Panc1 (cell line): ENCODE results near the gene TUB.

Experiments used
- POLR2AphosphoS5 ChIP-seq: IDR thresholded peaks from 2 replicates; pipeline ENCODE4 v1.6.1; 2012; ENCODE audit warnings: mild to moderate bottlenecking, low read depth, low read length, moderate library complexity
- TF ChIP-seq, protein P1 (sequence below), 2 experiments: IDR thresholded peaks; 2 replicates each; pipeline ENCODE4 v1.6.1; 2011 to 2012; ENCODE audit warnings: low read depth in 2 of 2, control low read depth in 1 of 2, low read length in 1 of 2, mild to moderate bottlenecking in 1 of 2, moderate library complexity in 1 of 2; ENCODE audit not compliant: insufficient read depth in 1 of 2
- TF ChIP-seq, protein P2 (sequence below): fragments of 450-650 bp; IDR thresholded peaks from 2 replicates; pipeline ENCODE4 v1.5.1; 2017; ENCODE audit warnings: mild to moderate bottlenecking

DNA sequence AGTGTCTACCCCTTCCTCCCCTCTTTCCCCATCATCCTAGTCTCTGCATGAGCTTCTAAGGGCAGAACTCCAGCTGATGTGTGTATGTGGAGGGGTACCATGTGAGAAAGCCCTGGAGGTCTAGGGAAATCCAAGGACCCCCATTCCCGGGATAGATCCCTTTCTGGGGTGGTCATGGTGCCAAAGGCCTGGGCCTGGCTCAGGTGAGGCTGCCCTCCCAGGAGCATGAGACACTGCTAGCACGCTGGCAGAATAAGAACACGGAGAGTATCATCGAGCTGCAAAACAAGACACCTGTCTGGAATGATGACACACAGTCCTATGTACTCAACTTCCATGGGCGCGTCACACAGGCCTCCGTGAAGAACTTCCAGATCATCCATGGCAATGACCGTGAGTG is 19.6 kb downstream of the TUB start:
- TF ChIP-seq, protein P1, sequence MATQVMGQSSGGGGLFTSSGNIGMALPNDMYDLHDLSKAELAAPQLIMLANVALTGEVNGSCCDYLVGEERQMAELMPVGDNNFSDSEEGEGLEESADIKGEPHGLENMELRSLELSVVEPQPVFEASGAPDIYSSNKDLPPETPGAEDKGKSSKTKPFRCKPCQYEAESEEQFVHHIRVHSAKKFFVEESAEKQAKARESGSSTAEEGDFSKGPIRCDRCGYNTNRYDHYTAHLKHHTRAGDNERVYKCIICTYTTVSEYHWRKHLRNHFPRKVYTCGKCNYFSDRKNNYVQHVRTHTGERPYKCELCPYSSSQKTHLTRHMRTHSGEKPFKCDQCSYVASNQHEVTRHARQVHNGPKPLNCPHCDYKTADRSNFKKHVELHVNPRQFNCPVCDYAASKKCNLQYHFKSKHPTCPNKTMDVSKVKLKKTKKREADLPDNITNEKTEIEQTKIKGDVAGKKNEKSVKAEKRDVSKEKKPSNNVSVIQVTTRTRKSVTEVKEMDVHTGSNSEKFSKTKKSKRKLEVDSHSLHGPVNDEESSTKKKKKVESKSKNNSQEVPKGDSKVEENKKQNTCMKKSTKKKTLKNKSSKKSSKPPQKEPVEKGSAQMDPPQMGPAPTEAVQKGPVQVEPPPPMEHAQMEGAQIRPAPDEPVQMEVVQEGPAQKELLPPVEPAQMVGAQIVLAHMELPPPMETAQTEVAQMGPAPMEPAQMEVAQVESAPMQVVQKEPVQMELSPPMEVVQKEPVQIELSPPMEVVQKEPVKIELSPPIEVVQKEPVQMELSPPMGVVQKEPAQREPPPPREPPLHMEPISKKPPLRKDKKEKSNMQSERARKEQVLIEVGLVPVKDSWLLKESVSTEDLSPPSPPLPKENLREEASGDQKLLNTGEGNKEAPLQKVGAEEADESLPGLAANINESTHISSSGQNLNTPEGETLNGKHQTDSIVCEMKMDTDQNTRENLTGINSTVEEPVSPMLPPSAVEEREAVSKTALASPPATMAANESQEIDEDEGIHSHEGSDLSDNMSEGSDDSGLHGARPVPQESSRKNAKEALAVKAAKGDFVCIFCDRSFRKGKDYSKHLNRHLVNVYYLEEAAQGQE (IDR thresholded peaks at IDR 0.05; ENCODE audit: insufficient read depth in 1 of 2, low read depth in 2 of 2, low read length in 1 of 2) = no peak
- TF ChIP-seq, protein P2, sequence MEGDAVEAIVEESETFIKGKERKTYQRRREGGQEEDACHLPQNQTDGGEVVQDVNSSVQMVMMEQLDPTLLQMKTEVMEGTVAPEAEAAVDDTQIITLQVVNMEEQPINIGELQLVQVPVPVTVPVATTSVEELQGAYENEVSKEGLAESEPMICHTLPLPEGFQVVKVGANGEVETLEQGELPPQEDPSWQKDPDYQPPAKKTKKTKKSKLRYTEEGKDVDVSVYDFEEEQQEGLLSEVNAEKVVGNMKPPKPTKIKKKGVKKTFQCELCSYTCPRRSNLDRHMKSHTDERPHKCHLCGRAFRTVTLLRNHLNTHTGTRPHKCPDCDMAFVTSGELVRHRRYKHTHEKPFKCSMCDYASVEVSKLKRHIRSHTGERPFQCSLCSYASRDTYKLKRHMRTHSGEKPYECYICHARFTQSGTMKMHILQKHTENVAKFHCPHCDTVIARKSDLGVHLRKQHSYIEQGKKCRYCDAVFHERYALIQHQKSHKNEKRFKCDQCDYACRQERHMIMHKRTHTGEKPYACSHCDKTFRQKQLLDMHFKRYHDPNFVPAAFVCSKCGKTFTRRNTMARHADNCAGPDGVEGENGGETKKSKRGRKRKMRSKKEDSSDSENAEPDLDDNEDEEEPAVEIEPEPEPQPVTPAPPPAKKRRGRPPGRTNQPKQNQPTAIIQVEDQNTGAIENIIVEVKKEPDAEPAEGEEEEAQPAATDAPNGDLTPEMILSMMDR = no peak
- no peak for TF ChIP-seq POLR2AphosphoS5
